ENCODE data around the gene TRIO. TPM values are rescaled to one million over a fixed set of nuclear protein-coding genes. Genes with fewer than 3 reads are reported as not detected.
A peak's percentile ranks its signal among the peaks of the same experiment; 100 is the strongest.

TRIO gene
- total RNA-seq, 1 experiment from 2014 or later = 211 TPM

GRCh38 chr5:14267166-14267838 is 124.2 kb downstream of the TRIO start:
- TSS peak; percentile 49 for BruUV-seq (replicated peaks)
- Histone ChIP-seq H2AFZ (ENCODE audit: low read length) (no peak overlapping the region), H3K4me1 (ENCODE audit: insufficient read depth, low read length) (peaks cover 81% of the 10 kb centered on the region), H3K4me3 (ENCODE audit: low read length) (no peak overlapping the region), H3F3A (ENCODE audit: low read length, unreplicated experiment) (peaks cover 37% of the 10 kb centered on the region), H3K4me2 (ENCODE audit: low read length) (peak overlapping the region; percentile 88), H3K9ac (ENCODE audit: low read length) (peak overlapping the region; percentile 41), H3K9me2 (replicated peaks; ENCODE audit: low read length) (no peaks in the 10 kb centered on the region), H3K9me3 (ENCODE audit: low read length) (no peaks in the 10 kb centered on the region), H4K20me1 (ENCODE audit: low read length) (no peaks in the 10 kb centered on the region), H3K36me3 (ENCODE audit: low read depth, low read length) (peaks cover 18% of the 10 kb centered on the region), H3K27ac (ENCODE audit: low read length) (peak overlapping the region; percentile 96), H3K79me2 (ENCODE audit: low read length) (peaks cover 96% of the 10 kb centered on the region), H3K27me3 (ENCODE audit: low read length) (no peaks in the 10 kb centered on the region)
- ChIA-PET CTCF (no interaction called here), POLR2A (ENCODE audit: unreplicated experiment) (interaction anchor here (0.7 to 0.9 kb wide), 2 partner anchors 35 to 229 kb away, joined by 3 to 6 read pairs; no protein-coding TSS in a partner anchor)
- ATAC-seq (peak; percentile 5; the same call in 1 of the 2 replicates), DNase-seq (peak; percentile 53)
- intact Hi-C loops (cut with micrococcal nuclease) = loop anchor here (1.0 kb wide), 1 partner anchor 124 kb away; the partner anchor contains the start of gene TRIO
- TF ChIP-seq EZH2 (IDR thresholded peaks at IDR 0.05; ENCODE audit: low read length, unreplicated experiment) = no peak
- no peak; the same call in 1 of the 2 replicates for TF ChIP-seq CTCF (conservative IDR thresholded peaks at IDR 0.05; ENCODE audit: low read depth, low read length)
- no peak for TF ChIP-seq EZH2phosphoT487 (IDR thresholded peaks at IDR 0.05; ENCODE audit: borderline replicate concordance, low read length)

GRCh38 chr5:14267991-14268708 is 125.0 kb downstream of the TRIO start:
- Histone ChIP-seq H3K9me3 (ENCODE audit: low read length) (no peaks in the 10 kb centered on the region), H3K9me2 (replicated peaks; ENCODE audit: low read length) (no peaks in the 10 kb centered on the region), H4K20me1 (ENCODE audit: low read length) (no peaks in the 10 kb centered on the region), H2AFZ (ENCODE audit: low read length) (no peak overlapping the region), H3F3A (ENCODE audit: low read length, unreplicated experiment) (peaks cover 37% of the 10 kb centered on the region), H3K4me2 (ENCODE audit: low read length) (peak overlapping the region; percentile 88), H3K79me2 (ENCODE audit: low read length) (peaks cover 96% of the 10 kb centered on the region), H3K27me3 (ENCODE audit: low read length) (no peaks in the 10 kb centered on the region), H3K27ac (ENCODE audit: low read length) (peak overlapping the region; percentile 96), H3K9ac (ENCODE audit: low read length) (peak overlapping the region; percentile 72), H3K4me3 (ENCODE audit: low read length) (peak overlapping the region; percentile 43), H3K36me3 (ENCODE audit: low read depth, low read length) (peaks cover 27% of the 10 kb centered on the region), H3K4me1 (ENCODE audit: insufficient read depth, low read length) (peaks cover 73% of the 10 kb centered on the region)
- ATAC-seq (peak; percentile 81), DNase-seq (peak; percentile 99)
- TF ChIP-seq EZH2 (IDR thresholded peaks at IDR 0.05; ENCODE audit: low read length, unreplicated experiment) (no peak), EZH2phosphoT487 (IDR thresholded peaks at IDR 0.05; ENCODE audit: borderline replicate concordance, low read length) (no peak), CTCF (conservative IDR thresholded peaks at IDR 0.05; ENCODE audit: low read depth, low read length) (no peak)
- ChIA-PET POLR2A (ENCODE audit: unreplicated experiment) (interaction anchor here (0.5 to 1.2 kb wide), 3 partner anchors 8 to 230 kb away, joined by 3 read pairs; no protein-coding TSS in a partner anchor), CTCF (interaction anchor here (0.7 kb wide), 1 partner anchor 9 kb away, joined by 3 read pairs; no protein-coding TSS in a partner anchor)
- intact Hi-C loops (cut with micrococcal nuclease) = loop anchor here (1.0 kb wide), 3 partner anchors 112 to 232 kb away; partner anchors contain the start of gene TRIO
- BruUV-seq (replicated peaks) = no TSS peak
